GM12872 (cell line): ENCODE results near the gene SVIL.

ENCODE experiments used
- CTCF ChIP-seq: IDR thresholded peaks from 3 replicates; pipeline ENCODE4 v1.5.1; 2011; ENCODE audit warnings: low read depth, mild to moderate bottlenecking, low read length, moderate library complexity; ENCODE audit not compliant: insufficient read depth

SVIL gene

GRCh38 chr10:29530112-29530976 lies 104.4 kb downstream of the SVIL start:
- TF ChIP-seq CTCF = no peak

GRCh38 chr10:29529146-29529545 lies 105.6 kb downstream of the SVIL start:
- TF ChIP-seq CTCF = no peak

GRCh38 chr10:29525762-29526161 lies 109.0 kb downstream of the SVIL start:
- no peak for TF ChIP-seq CTCF

- no peak for TF ChIP-seq CTCF
Measured at GRCh38 chr10:29524720-29525119, 110.1 kb downstream of the SVIL start.

GRCh38 chr10:29524294-29524693 lies 110.5 kb downstream of the SVIL start:
- no peak for TF ChIP-seq CTCF

- TF ChIP-seq CTCF = no peak
Measured at GRCh38 chr10:29522918-29523317, 111.9 kb downstream of the SVIL start.

- no peak for TF ChIP-seq CTCF
Measured at GRCh38 chr10:29522061-29522855, 112.5 kb downstream of the SVIL start.
